Heart right ventricle (tissue), 16 donors: ENCODE measurements around the gene TPBGL. TPM values are rescaled to one million over a fixed set of nuclear protein-coding genes. Genes with fewer than 3 reads are reported as not detected.

Experiments used
- ATAC-seq, 8 donors: fragments of 200-7000 bp; cut with Tn5 transposase; one replicate each; pipeline ENCODE4 v1.9.1; 2020; ENCODE audit warnings: mild to moderate bottlenecking in 8 of 8, moderate library complexity in 8 of 8, moderate number of reproducible peaks in 1 of 8
- DNase-seq, 2 donors: peaks; one replicate each; pipeline ENCODE4 v3.0.0-alpha.2; 2020
- H3K27ac ChIP-seq, 10 donors: fragments of 200-600 bp; sonication (generic) in 2 of 10; one replicate each; pipeline versions ENCODE4 v1.5.0 to v1.8.0; 2020 to 2022; ENCODE audit warnings: mild to moderate bottlenecking in 3 of 10
- H3K27me3 ChIP-seq, 7 donors: fragments of 200-600 bp; one replicate each; pipeline ENCODE4 v1.8.0; 2021 to 2022; ENCODE audit warnings: mild to moderate bottlenecking in 2 of 7
- H3K36me3 ChIP-seq, 9 donors: fragments of 200-600 bp; sonication (generic) in 1 of 9; one replicate each; pipeline versions ENCODE4 v1.5.0 to v1.8.0; 2020 to 2022; ENCODE audit warnings: mild to moderate bottlenecking in 2 of 9
- H3K4me1 ChIP-seq, 9 donors: fragments of 200-600 bp; sonication (generic) in 1 of 9; one replicate each; pipeline versions ENCODE4 v1.5.0 to v1.8.0; 2020 to 2022; ENCODE audit warnings: mild to moderate bottlenecking in 4 of 9
- H3K4me3 ChIP-seq, 10 donors: fragments of 200-600 bp; sonication (generic) in 2 of 10; one replicate each; pipeline versions ENCODE4 v1.5.0 to v1.8.0; 2020 to 2022; ENCODE audit warnings: mild to moderate bottlenecking in 7 of 10, moderate library complexity in 2 of 10
- H3K9me3 ChIP-seq, 11 donors: fragments of 200-600 bp in 10 of 11; sonication (generic) in 2 of 11; one replicate each; pipeline versions ENCODE4 v1.5.0 to v1.8.0; 2013 to 2022; ENCODE audit warnings: mild to moderate bottlenecking in 2 of 11, control low read depth in 1 of 11, moderate library complexity in 1 of 11
- WGBS, 2 donors: extraction: QIAGEN DNeasy Blood & Tissue Kit; methylation state at CpG; one replicate each; pipeline ENCODE4 v1.1.7; 2013; ENCODE audit warnings: inconsistent platforms in 1 of 2; 5-methylcytosine and 5-hydroxymethylcytosine counted together
- intact Hi-C, 10 donors: fragments of 100-400 bp; cut with DNase I; formaldehyde crosslinking; loops; one replicate each; pipeline versions ENCODE4 v1.11.1 to v1.14.2; 2022
- polyA plus RNA-seq, 2 donors: library from polyadenylated mRNA; stranded (reverse); fragments of 200-250 nt; gene quantifications; one replicate each; pipeline ENCODE4 v1.2.3, GENCODE V29; 2013
- total RNA-seq, 10 donors: library from RNA; stranded (reverse); fragmentation: NEBNext Ultra II Directional in 3 of 10; extraction: Animal tissue kit (Norgen Biotek cat#: 25700) in 3 of 10; gene quantifications; one replicate each; pipeline versions ENCODE4 v1.2.1 to v1.2.4, GENCODE V29; 2021 to 2023
- TF ChIP-seq, protein P1 (sequence below), 9 donors: fragments of 200-600 bp; sonication (generic) in 2 of 9; IDR thresholded peaks; one replicate each; pipeline versions ENCODE4 v1.5.0 to v1.8.0; 2021 to 2022; ENCODE audit warnings: antibody characterized with exemption in 9 of 9, mild to moderate bottlenecking in 5 of 9, moderate library complexity in 1 of 9
- donor health status: Arrhythmogenic right ventricular cardiomyopathy.
- donor health status: ischemic (EF 13 %, LVEDD 7.1; RV severe dilation, severe dysfunction).
- donor health status: healthy with polysubstance abuse.
- donor health status: DM: no; HTN: yes; CAD: no.
- donor health status: DM: no; HTN: no; CAD: no.
- donor health status: ischemic (EF 25% LVEDD 6.9; RV normal size, moderate dysfunction).
- donor health status: ischemic (EF 25% LVEDD 5.7; RV mildly dilated, moderate dysfunction).
- donor health status: healthy.
- donor health status: DM: yes; HTN: yes; CAD: no.
- donor health status: Ischemic cardiomyopathy.
- donor health status: ischemic (EF 35%, LVEDD 5.7; RV mildly dilated, moderate dysfunction).
- donor health status: nonischemic (EF 11% LVEDD 7.7; RV severe dilation, severe dysfunction).
- donor health status: DM: yes; HTN: yes; CAD: no.
- donor health status: PGD.
- donor health status: ischemic (EF 29% LVEDD 5.4; RV normal size, mild dysfunction).
- donor health status: nonischemic (EF 23%, LVEDD 6.1; RV moderate dilation, normal function).

Gene TPBGL
- total and polyA plus RNA-seq, 12 donors: 0.07 to 0.37 (median 0.16) TPM; not detected in 5

- Histone ChIP-seq H3K4me1 (peaks cover 0 to 6% (median 0%) of the 10 kb centered on the region in 9 donors), H3K9me3 (no peaks in the 10 kb centered on the region), H3K27ac (no peak overlapping the region), H3K27me3 (peaks cover 6 to 54% (median 33%) of the 10 kb centered on the region in 7 donors), H3K36me3 (no peaks in the 10 kb centered on the region), H3K4me3 (no peak overlapping the region)
- intact Hi-C loops: loop anchor here in 9 of 10 donors (5.0 to 10.0 kb wide), 8 partner anchors 39 to 321 kb away; no protein-coding TSS in a partner anchor
- TF ChIP-seq, protein P1, sequence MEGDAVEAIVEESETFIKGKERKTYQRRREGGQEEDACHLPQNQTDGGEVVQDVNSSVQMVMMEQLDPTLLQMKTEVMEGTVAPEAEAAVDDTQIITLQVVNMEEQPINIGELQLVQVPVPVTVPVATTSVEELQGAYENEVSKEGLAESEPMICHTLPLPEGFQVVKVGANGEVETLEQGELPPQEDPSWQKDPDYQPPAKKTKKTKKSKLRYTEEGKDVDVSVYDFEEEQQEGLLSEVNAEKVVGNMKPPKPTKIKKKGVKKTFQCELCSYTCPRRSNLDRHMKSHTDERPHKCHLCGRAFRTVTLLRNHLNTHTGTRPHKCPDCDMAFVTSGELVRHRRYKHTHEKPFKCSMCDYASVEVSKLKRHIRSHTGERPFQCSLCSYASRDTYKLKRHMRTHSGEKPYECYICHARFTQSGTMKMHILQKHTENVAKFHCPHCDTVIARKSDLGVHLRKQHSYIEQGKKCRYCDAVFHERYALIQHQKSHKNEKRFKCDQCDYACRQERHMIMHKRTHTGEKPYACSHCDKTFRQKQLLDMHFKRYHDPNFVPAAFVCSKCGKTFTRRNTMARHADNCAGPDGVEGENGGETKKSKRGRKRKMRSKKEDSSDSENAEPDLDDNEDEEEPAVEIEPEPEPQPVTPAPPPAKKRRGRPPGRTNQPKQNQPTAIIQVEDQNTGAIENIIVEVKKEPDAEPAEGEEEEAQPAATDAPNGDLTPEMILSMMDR (IDR thresholded peaks at IDR 0.05): no peak
- DNase-seq: no peak
- ATAC-seq: no peak
- 78 to 82% methylated on average over 7 of the region's 7 CpGs for WGBS, 2 donors
These were observed 5.6 kb downstream of the TPBGL start for GRCh38 chr11:75246006-75246670.

DNA sequence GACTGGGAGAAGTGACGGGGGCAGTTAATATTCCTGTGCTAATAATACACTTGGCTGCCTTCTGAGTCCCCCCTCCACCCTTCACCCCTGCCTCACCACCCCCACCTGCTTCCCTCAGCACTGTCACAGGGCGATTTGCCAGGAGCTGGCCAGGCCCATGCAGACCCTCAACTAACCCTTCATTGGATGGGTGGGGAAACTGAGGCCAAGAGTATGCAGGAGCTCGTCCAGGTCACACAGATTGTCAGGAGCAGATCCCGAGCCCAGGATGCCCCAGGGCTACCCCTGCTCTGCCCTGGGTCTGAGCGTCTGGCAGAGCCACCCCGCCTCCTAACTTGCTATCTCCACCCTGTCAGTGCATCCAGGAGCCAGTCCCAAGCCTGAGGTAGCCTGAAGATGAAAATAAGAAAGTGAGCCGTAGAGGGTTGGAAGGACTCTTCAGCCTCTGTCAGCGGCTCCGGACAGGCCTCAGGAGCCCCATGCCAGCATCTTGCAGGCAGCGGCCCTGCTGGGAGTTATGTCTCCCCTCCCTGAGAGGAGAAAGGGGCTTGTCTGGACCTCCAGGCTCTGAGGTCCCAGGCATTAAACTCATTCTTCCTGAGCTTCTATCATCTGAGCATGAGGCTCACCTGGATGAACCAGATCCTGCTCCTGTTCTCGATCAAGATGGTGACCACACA is 6.2 kb downstream of the TPBGL start:
- intact Hi-C loops: loop anchor here in 9 of 10 donors (1.0 to 10.0 kb wide), 9 partner anchors 40 to 322 kb away; no protein-coding TSS in a partner anchor
- TF ChIP-seq, protein P1 (IDR thresholded peaks at IDR 0.05): no peak
- Histone ChIP-seq H3K36me3 (no peaks in the 10 kb centered on the region), H3K27me3 (peaks cover 4 to 52% (median 33%) of the 10 kb centered on the region in 7 donors), H3K9me3 (no peaks in the 10 kb centered on the region), H3K4me3 (no peak overlapping the region), H3K27ac (no peak overlapping the region), H3K4me1 (peaks cover 0 to 6% (median 0%) of the 10 kb centered on the region in 9 donors)
- ATAC-seq: no peak
- WGBS, 2 donors: 75 to 78% methylated on average over 11 of the region's 11 CpGs
- DNase-seq: no peak

DNA sequence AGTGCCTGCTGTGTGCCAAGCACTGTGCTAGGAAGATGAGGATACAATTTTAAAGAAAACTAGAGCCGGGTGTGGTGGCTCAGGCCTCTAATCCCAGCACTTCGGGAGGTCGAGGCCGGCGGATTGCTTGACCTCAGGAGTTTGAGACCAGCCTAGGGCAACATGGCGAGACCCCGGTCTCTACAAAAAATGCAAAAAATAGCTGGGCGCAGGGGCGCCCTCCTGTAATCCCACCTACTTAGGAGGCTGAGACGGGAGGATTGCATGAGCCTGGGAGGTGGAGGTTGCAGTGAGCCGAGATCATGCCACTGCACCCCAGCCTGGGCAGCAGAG is 8.3 kb downstream of the TPBGL start:
- Histone ChIP-seq H3K4me1 (peaks cover 0 to 3% (median 0%) of the 10 kb centered on the region in 9 donors), H3K27ac (no peak overlapping the region), H3K27me3 (peaks cover 0 to 31% (median 17%) of the 10 kb centered on the region in 7 donors), H3K4me3 (no peak overlapping the region), H3K9me3 (peaks cover 0 to 19% (median 0%) of the 10 kb centered on the region in 11 donors), H3K36me3 (no peaks in the 10 kb centered on the region)
- TF ChIP-seq, protein P1 (IDR thresholded peaks at IDR 0.05): peak in 4 of 9 donors; percentile 1 to 37 (median 14)
- 37 to 39% methylated on average over 11 of the region's 11 CpGs for WGBS, 2 donors
- ATAC-seq (no peak), DNase-seq (no peak)
- intact Hi-C loops: loop anchor here (1.0 to 10.0 kb wide), 15 partner anchors 42 to 324 kb away; no protein-coding TSS in a partner anchor

- peaks cover 0 to 3% (median 0%) of the 10 kb centered on the region in 9 donors for H3K4me1 ChIP-seq
- WGBS, 2 donors: 52 to 57% methylated on average over 3 of the region's 3 CpGs
- H3K9me3 ChIP-seq: peaks cover 0 to 27% (median 0%) of the 10 kb centered on the region in 11 donors
- no peaks in the 10 kb centered on the region for H3K36me3 ChIP-seq
- intact Hi-C loops: loop anchor here (2.0 to 10.0 kb wide), 13 partner anchors 42 to 325 kb away; no protein-coding TSS in a partner anchor
- ATAC-seq: no peak
- TF ChIP-seq, protein P1 (IDR thresholded peaks at IDR 0.05): no peak
- H3K4me3 ChIP-seq: no peak overlapping the region
- H3K27ac ChIP-seq: no peak overlapping the region
- DNase-seq: no peak
- H3K27me3 ChIP-seq: peaks cover 0 to 27% (median 9%) of the 10 kb centered on the region in 7 donors
These were observed 9.1 kb downstream of the TPBGL start for GRCh38 chr11:75249704-75250103.
